ENCODE results near the gene CNGA3.
A peak's percentile ranks its signal among the peaks of the same experiment; 100 is the strongest.

Gene CNGA3

GRCh38 chr2:98445683-98446581 lies 99.7 kb downstream of the CNGA3 start:
- DNase-seq = peak; percentile 45

- no peak for DNase-seq
Observed at GRCh38 chr2:98446850-98447249, 100.6 kb downstream of the CNGA3 start.
